GM10847 (cell line): Measurements from ENCODE around the gene KRT86.

Source experiments
- POLR2A ChIP-seq: IDR thresholded peaks from 2 replicates; pipeline ENCODE4 v1.6.1; 2011; ENCODE audit not compliant: insufficient read length; ENCODE audit errors: extremely low read depth

Gene KRT86

GRCh38 chr12:52274521-52275120 is at the start of gene KRT86:
Gene KRT86, plus strand, starts transcription at chr12:52274645. Its CDS starts 27,272 bp downstream, at chr12:52301917.
- no peak for TF ChIP-seq POLR2A

GRCh38 chr12:52225752-52226151 is 48.7 kb upstream of the KRT86 start:
- TF ChIP-seq POLR2A: no peak

- TF ChIP-seq POLR2A: no peak
These were observed 48.0 kb upstream of the KRT86 start for GRCh38 chr12:52226446-52226845.

GRCh38 chr12:52227606-52228166 is 46.8 kb upstream of the KRT86 start:
- TF ChIP-seq POLR2A: no peak

GRCh38 chr12:52228366-52228765 is 46.1 kb upstream of the KRT86 start:
- TF ChIP-seq POLR2A: no peak

GRCh38 chr12:52228931-52229330 is 45.5 kb upstream of the KRT86 start:
- no peak for TF ChIP-seq POLR2A

- TF ChIP-seq POLR2A: no peak
These were observed 44.6 kb upstream of the KRT86 start for GRCh38 chr12:52229836-52230343.

- TF ChIP-seq POLR2A: no peak
These were observed 43.8 kb upstream of the KRT86 start for GRCh38 chr12:52230364-52231281.

- TF ChIP-seq POLR2A: no peak
These were observed 42.9 kb upstream of the KRT86 start for GRCh38 chr12:52231305-52232202.

- no peak for TF ChIP-seq POLR2A
These were observed 42.2 kb upstream of the KRT86 start for GRCh38 chr12:52232203-52232673.

GRCh38 chr12:52232674-52233461 is 41.6 kb upstream of the KRT86 start, which contains the start of gene KRT7:
Gene KRT7, plus strand, starts transcription at chr12:52233243. Its CDS starts 54 bp downstream, at chr12:52233297.
- no peak for TF ChIP-seq POLR2A

GRCh38 chr12:52233462-52234207 is 40.8 kb upstream of the KRT86 start:
- no peak for TF ChIP-seq POLR2A

- no peak for TF ChIP-seq POLR2A
These were observed 40.1 kb upstream of the KRT86 start for GRCh38 chr12:52234223-52234810.
